ENCODE data around the gene DUSP3. TPM values are rescaled to one million over a fixed set of nuclear protein-coding genes. Genes with fewer than 3 reads are reported as not detected.

DUSP3 gene
- total RNA-seq, 2 experiments from 2014 or later: 7.1 to 8.3 TPM

DNA sequence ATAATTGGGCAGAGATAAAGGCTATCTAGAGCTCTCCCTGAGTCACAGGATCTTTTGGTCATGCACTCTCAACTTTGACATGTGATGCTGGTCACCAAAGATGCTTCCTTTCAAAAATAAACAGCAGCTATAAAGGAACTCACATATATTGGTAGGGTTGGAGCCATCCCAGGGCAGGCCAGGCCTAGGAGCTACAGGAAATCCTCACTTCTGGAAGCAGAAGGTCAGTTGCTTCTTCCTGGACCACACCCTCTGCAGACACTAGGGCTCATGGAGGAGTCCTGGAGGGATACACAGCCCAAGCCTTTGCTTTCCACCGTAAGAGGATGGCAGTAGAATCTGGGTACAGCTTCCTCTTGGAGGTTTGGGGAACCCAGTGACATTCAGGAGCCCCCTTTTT is 44.8 kb downstream of the DUSP3 start:
- Mint-ChIP-seq H3K27me3 (peaks cover 22% of the 10 kb centered on the region), H3K4me3 (no peak overlapping the region), H3K27ac (no peak overlapping the region), H3K9me3 (peaks cover 10% of the 10 kb centered on the region), H3K4me1 (no peaks in the 10 kb centered on the region), H3K36me3 (ENCODE audit: low read depth) (no peaks in the 10 kb centered on the region)
- CTCF ChIA-PET: interaction anchor here (1.2 kb wide), 2 partner anchors 26 to 39 kb away, joined by 4 read pairs; no protein-coding TSS in a partner anchor
- DNase-seq: no peak
- POLR2A ChIA-PET: no interaction called here

DNA sequence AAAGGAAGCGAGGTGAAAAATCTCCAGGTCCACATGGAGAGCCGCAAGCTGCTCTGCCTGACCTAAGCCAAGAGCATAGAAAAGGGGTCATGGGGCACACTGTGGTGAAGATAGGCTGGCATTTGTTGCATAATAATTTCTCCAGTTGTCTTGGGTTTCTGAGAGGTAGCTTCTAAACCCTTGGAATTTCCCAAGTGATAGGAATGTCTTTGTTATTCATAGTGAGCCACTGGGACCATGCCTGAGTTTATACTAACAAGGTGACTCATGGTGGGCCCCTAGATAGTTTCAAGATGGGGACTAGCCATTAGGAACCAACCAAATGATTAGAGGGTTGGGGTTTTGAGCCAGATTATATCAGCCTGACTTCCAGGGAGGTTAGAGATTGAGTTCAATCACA is 45.8 kb downstream of the DUSP3 start:
- peaks cover 20% of the 10 kb centered on the region for H3K27me3 Mint-ChIP-seq
- no peaks in the 10 kb centered on the region for H3K4me1 Mint-ChIP-seq
- ChIA-PET CTCF (interaction anchor here (1.2 kb wide), 1 partner anchor 27 kb away, joined by 4 read pairs; no protein-coding TSS in a partner anchor), POLR2A (no interaction called here)
- H3K36me3 Mint-ChIP-seq (ENCODE audit: low read depth): no peaks in the 10 kb centered on the region
- DNase-seq: no peak
- H3K9me3 Mint-ChIP-seq: peaks cover 10% of the 10 kb centered on the region
- H3K27ac Mint-ChIP-seq: no peak overlapping the region
- no peak overlapping the region for H3K4me3 Mint-ChIP-seq

DNA sequence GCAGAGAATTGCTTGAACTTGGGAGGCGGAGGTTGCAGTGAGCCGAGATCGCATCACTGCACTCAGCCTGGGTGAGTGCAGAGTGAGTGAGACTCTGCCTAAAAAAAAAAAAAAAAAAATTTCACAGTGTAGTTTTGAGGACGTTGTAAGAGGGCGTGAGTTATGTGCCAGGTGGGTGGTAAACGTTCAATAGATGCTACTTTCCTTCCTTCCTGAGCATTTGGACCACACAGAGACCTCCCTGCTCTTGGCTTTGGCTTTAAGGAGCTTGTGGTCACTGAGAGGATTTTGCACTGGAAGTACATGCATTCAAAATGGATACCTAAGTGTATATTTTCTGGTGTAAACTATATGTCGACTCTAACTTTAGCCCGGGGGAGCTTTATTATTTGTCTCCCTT is 50.7 kb downstream of the DUSP3 start:
- ChIA-PET POLR2A (no interaction called here), CTCF (interaction anchor here (1.0 kb wide), 1 partner anchor 13 kb away, joined by 3 read pairs; no protein-coding TSS in a partner anchor)
- no peaks in the 10 kb centered on the region for H3K36me3 Mint-ChIP-seq (ENCODE audit: low read depth)

DNA sequence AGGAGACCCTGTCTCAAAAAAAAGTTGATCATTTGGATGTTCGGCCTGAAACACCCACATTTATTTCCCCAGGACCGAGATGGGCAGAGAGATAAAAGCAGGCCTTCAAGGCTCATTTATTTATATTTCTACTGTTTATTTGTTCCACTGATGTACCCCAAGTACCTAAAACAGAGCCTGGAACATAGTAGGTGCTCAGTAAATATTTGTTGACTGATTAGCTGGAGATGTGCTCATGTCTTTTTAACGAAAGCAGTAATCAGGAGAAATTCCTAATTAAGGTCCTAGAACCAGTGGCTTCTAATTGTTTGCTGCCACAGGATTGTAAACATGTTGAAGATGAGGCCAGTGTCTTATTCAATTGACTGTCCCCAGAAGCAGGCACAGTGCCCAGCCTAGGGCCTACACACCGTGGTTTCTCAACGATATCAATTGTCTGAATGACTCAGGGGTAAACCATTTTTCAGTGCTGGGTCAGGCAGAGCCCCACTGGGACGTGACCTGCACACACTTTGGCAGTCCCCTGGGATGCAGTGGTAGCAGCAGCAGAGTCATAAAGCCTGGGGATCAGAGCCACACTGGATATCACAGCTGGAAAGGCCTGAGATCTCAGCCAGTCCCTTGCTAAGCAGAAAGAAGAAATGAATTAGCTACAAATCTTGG is 54.9 kb downstream of the DUSP3 start:
- CTCF ChIA-PET: interaction anchor here (0.7 kb wide), 1 partner anchor 10 kb away, joined by 3 read pairs; no protein-coding TSS in a partner anchor
- Mint-ChIP-seq H3K9me3 (no peaks in the 10 kb centered on the region), H3K4me3 (no peak overlapping the region), H3K27me3 (peaks cover 2% of the 10 kb centered on the region), H3K27ac (no peak overlapping the region), H3K36me3 (ENCODE audit: low read depth) (no peaks in the 10 kb centered on the region), H3K4me1 (peaks cover 13% of the 10 kb centered on the region)
- DNase-seq: no peak
- POLR2A ChIA-PET: no interaction called here

More for the DNA sequence above, 50.7 kb downstream of the DUSP3 start:
- Mint-ChIP-seq H3K4me1 (no peaks in the 10 kb centered on the region), H3K27me3 (no peaks in the 10 kb centered on the region), H3K9me3 (peaks cover 4% of the 10 kb centered on the region), H3K4me3 (no peak overlapping the region), H3K27ac (no peak overlapping the region)
- DNase-seq: no peak

DNA sequence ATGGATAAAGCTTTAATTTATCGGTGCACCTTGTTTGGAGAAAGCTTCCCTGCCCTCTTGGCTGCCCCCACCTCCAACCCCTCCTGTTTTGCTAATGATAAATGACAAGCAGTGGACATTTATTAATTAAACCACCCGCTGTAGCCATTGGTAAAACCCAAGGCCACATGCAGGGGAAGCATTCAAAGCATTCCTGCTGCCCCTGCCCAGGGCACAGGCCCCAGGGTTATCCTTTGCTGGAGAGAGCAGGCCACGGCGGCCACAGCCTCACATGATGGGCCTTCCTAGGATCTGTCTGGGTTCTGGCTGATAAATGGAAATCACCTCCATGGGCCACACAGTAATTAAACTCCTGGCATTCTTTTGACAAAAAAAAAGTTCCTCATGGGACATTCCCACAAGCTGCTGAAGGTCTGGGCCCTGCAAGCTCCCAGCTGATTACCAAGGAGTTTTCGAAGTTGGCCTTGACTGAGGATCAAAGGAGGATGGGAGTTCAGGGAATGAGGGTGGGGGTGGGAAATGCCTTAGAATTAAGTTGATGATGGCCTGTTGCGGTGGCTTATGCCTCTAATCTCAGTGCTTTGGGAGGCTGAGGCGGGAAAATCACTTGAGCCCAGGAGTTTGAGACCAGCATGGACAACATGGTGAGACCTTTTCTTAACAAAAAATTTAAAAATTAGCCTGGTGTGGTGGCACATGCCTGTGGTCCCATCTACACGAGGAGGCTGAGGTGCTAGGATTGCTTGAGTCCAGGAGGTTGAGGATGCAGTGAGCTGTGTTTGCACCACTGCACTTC is 55.7 kb downstream of the DUSP3 start:
- no peak for DNase-seq
- H3K9me3 Mint-ChIP-seq: no peaks in the 10 kb centered on the region
- no peak overlapping the region for H3K4me3 Mint-ChIP-seq
- H3K4me1 Mint-ChIP-seq: peaks cover 13% of the 10 kb centered on the region
- H3K27ac Mint-ChIP-seq: no peak overlapping the region
- POLR2A ChIA-PET: no interaction called here
- CTCF ChIA-PET: interaction anchor here (0.6 kb wide), 3 partner anchors 9 to 146 kb away, joined by 3 to 6 read pairs (median 3); no protein-coding TSS in a partner anchor
- H3K27me3 Mint-ChIP-seq: peaks cover 8% of the 10 kb centered on the region
- H3K36me3 Mint-ChIP-seq (ENCODE audit: low read depth): no peaks in the 10 kb centered on the region

DNA sequence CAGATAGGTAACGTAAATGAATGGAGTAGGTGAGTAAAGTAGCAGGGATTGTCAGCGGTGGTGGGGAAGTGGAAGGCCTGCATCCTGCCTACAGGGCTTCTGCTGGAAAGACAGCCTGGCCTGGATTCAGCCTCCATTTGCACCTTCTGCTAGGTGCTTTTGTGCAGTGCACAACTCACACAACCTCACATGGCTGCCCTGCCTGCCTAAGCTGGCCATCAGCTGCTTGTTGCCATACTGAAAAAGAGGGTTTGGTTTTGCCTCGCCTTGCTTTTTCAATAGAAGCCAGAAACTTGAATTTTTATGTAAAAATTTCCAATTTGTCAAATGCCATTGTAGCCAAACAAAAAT is 56.5 kb downstream of the DUSP3 start:
- no peak for DNase-seq
- ChIA-PET CTCF (no interaction called here), POLR2A (no interaction called here)
- H3K9me3 Mint-ChIP-seq: no peaks in the 10 kb centered on the region
- no peaks in the 10 kb centered on the region for H3K36me3 Mint-ChIP-seq (ENCODE audit: low read depth)
- peaks cover 13% of the 10 kb centered on the region for H3K4me1 Mint-ChIP-seq
- no peak overlapping the region for H3K27ac Mint-ChIP-seq
- no peak overlapping the region for H3K4me3 Mint-ChIP-seq
- peaks cover 8% of the 10 kb centered on the region for H3K27me3 Mint-ChIP-seq

DNA sequence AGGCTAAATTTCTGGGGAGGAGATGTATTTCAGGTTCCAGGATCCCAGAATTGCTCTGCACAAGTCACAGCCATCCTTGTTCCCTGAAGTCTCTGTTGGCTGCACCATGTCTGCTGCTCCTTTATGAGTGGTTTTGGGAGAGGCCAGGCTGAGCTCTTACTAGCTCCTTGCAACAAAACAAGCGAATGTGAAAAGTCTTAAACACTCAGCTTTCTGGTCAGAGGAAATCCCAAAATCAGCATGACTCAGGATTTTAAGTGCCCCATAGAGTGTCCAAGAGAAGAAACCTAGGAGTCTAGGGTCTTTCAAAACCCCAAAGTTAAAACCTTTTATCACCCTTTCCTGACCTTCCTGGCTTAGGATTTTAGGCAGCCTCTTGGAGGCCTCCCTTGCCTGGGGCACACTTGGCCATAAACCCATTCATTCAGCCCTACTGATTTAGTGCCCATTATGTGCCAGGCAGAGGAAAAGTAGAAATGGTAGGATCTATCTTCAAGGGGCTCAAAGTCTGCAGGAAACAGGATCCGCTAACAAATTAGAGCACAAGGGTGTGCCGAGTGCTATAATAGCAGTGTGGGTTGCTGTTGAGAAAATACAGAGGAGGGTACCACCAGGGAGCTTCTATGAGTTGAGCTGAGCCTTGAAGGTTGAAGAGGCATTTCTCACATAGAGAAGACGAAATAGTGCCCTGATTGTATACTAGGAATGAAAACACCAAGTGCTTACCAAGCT is 57.1 kb downstream of the DUSP3 start:
- ChIA-PET CTCF (interaction anchor here (0.7 to 1.5 kb wide), 2 partner anchors 29 to 238 kb away, joined by 4 read pairs; partner anchors contain the start of gene DHX8), POLR2A (no interaction called here)
- Mint-ChIP-seq H3K4me3 (peak overlapping the region; percentile 96), H3K36me3 (ENCODE audit: low read depth) (no peaks in the 10 kb centered on the region), H3K9me3 (no peaks in the 10 kb centered on the region), H3K27me3 (peaks cover 11% of the 10 kb centered on the region), H3K4me1 (peaks cover 13% of the 10 kb centered on the region), H3K27ac (peak overlapping the region; percentile 99)
- DNase-seq: no peak

DNA sequence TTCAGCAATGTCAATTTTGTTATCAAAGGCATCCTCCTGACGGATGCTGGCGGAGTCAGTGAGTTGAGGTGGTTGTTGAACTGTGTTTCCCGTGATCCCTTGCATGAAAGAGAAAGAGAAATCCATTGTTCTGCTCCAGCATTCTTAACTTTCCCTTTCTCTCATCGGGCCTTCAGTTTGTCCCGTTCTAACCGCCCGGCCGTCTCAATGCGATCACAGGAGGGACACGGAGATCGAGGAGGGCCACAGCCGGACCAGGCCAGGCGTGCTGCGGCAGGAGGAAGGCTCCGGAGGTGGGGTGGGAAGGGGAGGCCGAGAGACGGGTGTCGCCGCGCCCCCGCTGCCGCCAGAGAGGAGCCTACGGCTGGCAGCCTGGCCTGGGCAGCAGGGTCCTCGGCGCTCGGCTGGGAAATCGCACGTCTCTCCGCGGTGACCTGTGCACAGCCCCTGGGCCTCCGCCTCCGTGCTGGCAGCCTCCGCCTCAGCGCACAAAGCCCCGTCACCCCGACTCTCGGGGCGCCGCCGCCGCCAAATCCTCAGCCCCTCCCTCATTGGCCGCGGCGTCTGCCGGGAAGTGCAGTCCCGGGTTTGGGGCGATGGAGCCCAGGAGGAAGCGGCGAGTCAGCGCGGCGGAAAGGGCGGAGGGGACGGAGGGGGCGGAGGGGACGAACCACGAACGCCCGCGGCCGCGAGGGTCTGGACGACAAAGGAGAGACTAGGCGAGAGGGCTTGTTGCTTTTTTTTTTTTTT is 58.3 kb downstream of the DUSP3 start:
- H3K36me3 Mint-ChIP-seq (ENCODE audit: low read depth): no peaks in the 10 kb centered on the region
- peak overlapping the region; percentile 99 for H3K27ac Mint-ChIP-seq
- H3K27me3 Mint-ChIP-seq: peaks cover 17% of the 10 kb centered on the region
- no peaks in the 10 kb centered on the region for H3K9me3 Mint-ChIP-seq
- CTCF ChIA-PET: interaction anchor here (0.7 to 1.5 kb wide), 2 partner anchors 28 to 237 kb away, joined by 4 read pairs; partner anchors contain the start of gene DHX8
- POLR2A ChIA-PET: no interaction called here
- H3K4me3 Mint-ChIP-seq: peak overlapping the region; percentile 96
- peaks cover 13% of the 10 kb centered on the region for H3K4me1 Mint-ChIP-seq
- peak; percentile 81 for DNase-seq

DNA sequence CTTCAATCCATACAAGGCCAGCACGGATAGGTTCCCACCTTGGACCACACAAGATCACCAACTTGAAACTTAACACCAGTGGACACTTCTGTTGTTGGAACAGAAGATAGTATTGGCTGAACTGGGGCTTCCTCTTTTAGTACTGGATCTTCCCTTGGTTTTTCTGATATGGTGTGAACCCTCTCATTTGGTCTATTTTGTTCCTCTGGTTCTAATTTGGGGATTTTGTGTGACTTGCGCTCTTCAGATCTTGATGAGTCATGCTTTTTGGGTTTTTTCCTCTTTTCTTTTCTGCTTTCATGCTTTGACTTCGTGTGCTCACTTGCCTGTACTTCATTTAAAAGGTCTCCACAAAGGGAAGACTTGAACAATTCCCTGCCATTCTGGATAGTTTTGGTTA is 59.2 kb downstream of the DUSP3 start:
- peak overlapping the region; percentile 96 for H3K4me3 Mint-ChIP-seq
- no peak for DNase-seq
- H3K27ac Mint-ChIP-seq: peak overlapping the region; percentile 99
- H3K4me1 Mint-ChIP-seq: peaks cover 16% of the 10 kb centered on the region
- H3K9me3 Mint-ChIP-seq: no peaks in the 10 kb centered on the region
- peaks cover 26% of the 10 kb centered on the region for H3K27me3 Mint-ChIP-seq
- H3K36me3 Mint-ChIP-seq (ENCODE audit: low read depth): no peaks in the 10 kb centered on the region
- ChIA-PET POLR2A (no interaction called here), CTCF (interaction anchor here (0.6 kb wide), 1 partner anchor 370 kb away, joined by 4 read pairs; no protein-coding TSS in a partner anchor)

DNA sequence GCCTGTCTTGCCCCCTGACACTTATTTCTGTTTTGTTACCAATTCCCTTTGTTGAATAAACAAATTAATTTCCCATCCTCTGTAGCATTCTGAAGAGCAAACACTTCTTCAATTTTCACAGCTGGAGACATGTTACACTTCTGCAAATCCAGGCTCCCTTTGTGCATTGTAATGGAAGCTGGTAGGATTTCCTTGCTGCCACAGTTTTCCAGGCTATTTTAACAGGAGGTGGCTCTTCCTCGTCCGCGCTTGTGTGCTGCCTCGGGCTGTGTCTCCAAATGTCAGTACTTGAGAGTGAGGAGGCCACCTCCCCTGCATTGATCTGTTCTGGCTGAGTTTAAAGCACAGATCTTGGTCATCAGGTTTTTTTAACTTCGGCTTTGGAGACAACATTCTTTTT is 60.2 kb downstream of the DUSP3 start:
- peaks cover 23% of the 10 kb centered on the region for H3K4me1 Mint-ChIP-seq
- H3K27me3 Mint-ChIP-seq: peaks cover 33% of the 10 kb centered on the region
- H3K4me3 Mint-ChIP-seq: no peak overlapping the region
- H3K27ac Mint-ChIP-seq: no peak overlapping the region
- no peaks in the 10 kb centered on the region for H3K9me3 Mint-ChIP-seq
- H3K36me3 Mint-ChIP-seq (ENCODE audit: low read depth): no peaks in the 10 kb centered on the region
- DNase-seq: no peak
- ChIA-PET POLR2A (no interaction called here), CTCF (interaction anchor here (0.7 kb wide), 2 partner anchors 34 to 151 kb away, joined by 3 to 5 read pairs; no protein-coding TSS in a partner anchor)

DNA sequence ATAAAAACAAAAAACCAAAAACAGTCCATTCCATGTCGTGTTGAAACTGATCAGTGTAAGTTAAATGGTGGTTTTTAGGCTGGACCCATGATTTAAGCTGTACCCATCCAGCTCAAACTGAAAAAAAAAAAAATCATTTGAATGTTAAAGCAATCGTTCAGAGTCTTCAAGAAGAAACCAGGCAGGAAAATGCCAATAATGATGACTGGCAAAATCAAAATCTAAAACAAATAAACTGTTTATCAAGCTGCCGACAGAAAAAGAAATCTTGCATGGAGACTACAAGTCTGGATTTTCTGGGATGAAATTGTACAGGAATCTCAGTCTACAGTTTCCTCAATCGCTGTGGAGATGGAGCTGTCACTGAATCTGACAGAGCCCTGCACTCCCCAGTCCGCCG is 60.9 kb downstream of the DUSP3 start:
- ChIA-PET POLR2A (no interaction called here), CTCF (interaction anchor here (0.6 to 1.7 kb wide), 5 partner anchors 13 to 151 kb away, joined by 3 to 5 read pairs (median 4); no protein-coding TSS in a partner anchor)
- Mint-ChIP-seq H3K4me1 (peaks cover 28% of the 10 kb centered on the region), H3K27me3 (peaks cover 39% of the 10 kb centered on the region), H3K9me3 (no peaks in the 10 kb centered on the region), H3K4me3 (no peak overlapping the region), H3K36me3 (ENCODE audit: low read depth) (no peaks in the 10 kb centered on the region), H3K27ac (no peak overlapping the region)
- DNase-seq: no peak
